Activated CD8-positive, alpha-beta memory T cell treated with anti-CD3 and anti-CD28 coated beads for 36 hours (primary cell): ENCODE measurements around the gene HES7. TPM values are rescaled to one million over a fixed set of nuclear protein-coding genes. Genes with fewer than 3 reads are reported as not detected.

Experiments
- CTCF ChIA-PET: fragments of 350-600 bp; sonication (Branson Sonifier 250); formaldehyde crosslinking; loops from one replicate; lab custom pipeline; 2021; ENCODE audit warnings: antibody characterized with exemption; lab: Charles Lee
- POLR2A ChIA-PET: fragments of 350-600 bp; sonication (Branson Sonifier 250); formaldehyde crosslinking; loops from one replicate; lab custom pipeline; 2021; ENCODE audit warnings: antibody characterized with exemption; lab: Charles Lee
- total RNA-seq, 2 experiments: library from RNA; stranded (reverse); gene quantifications; one replicate each; pipeline ENCODE4 v1.2.3, GENCODE V29; 2021

Gene HES7
- total RNA-seq, 2 experiments from 2014 or later, result 2.9 to 3.1 TPM

GRCh38 chr17:8149419-8150193 lies 25.7 kb upstream of the HES7 start:
- POLR2A ChIA-PET, result no interaction called here
- CTCF ChIA-PET, result interaction anchor here (0.7 to 2.8 kb wide), 5 partner anchors 9 to 37 kb away, joined by 3 to 16 read pairs (median 4); no protein-coding TSS in a partner anchor

- POLR2A ChIA-PET, result interaction anchor here (1.0 kb wide), 1 partner anchor 9 kb away, joined by 4 read pairs; no protein-coding TSS in a partner anchor
- CTCF ChIA-PET, result interaction anchor here (1.6 kb wide), 2 partner anchors 10 to 12 kb away, joined by 4 read pairs; no protein-coding TSS in a partner anchor
Observed at GRCh38 chr17:8148560-8148959, 24.7 kb upstream of the HES7 start.

DNA sequence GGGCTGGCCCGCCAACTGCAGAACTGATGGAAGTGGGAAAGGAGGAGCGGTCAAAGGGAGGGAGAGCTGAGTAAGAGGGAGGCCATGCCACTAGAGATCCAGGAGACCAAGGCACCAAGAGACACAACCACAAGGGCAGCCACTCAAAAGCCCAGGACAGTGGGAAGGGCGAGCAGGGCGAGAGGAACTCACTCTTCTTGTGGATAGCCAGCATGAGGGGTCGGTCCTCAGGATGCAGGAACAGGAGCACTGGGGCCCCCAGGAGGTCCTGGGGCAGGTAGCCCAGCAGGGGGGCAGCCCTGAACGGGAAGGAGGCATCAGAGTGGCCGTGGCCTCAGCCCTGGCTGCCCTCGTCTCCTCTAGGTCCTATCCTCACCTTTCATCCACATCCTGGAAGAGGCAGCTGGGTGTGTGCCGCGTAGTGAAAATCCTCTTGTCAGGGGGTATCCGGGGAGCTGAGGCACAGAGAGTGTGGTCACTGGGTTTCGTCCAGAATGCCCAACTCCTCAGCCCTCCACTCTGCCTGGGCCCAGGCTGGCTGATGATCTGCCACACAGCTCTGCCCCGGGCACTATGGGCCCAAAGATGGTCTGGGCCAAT lies 24.0 kb upstream of the HES7 start:
- CTCF ChIA-PET, result interaction anchor here (1.6 kb wide), 2 partner anchors 9 to 13 kb away, joined by 4 read pairs; no protein-coding TSS in a partner anchor
- POLR2A ChIA-PET, result interaction anchor here (1.0 kb wide), 1 partner anchor 8 kb away, joined by 4 read pairs; no protein-coding TSS in a partner anchor

DNA sequence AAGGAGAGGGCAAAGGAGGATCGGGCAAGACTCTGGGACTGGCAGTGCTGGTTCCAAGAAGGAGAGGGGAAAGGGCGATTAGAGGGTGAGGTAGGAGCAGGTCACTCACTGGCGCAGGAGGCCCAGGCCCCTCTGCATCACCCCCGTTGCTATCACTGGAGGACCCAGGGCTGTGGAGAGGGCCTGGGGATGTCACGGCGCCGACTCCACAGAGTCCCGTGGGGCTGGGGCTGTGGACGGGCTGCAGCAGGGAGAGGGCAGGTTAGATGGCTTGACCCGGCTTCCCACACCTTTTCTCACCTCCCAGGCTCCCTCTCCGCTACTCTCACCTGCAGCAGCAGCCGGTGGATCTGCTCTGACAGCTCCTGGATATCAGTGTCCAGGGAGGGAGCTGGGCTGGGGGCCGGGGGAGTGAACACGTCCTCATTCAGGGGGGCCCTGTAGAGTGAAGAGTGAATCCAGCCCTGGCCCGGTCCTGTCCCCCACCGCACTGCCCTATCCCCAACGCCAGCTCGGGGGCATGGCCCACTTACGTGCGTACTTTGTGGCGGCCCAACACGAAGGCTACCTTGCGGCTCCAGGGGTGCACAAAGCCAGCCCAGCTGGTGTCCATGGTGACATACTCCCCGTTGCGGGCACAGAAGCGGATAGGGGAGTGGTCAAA lies 23.4 kb upstream of the HES7 start:
- ChIA-PET POLR2A (no interaction called here), CTCF (interaction anchor here (1.6 kb wide), 1 partner anchor 8 kb away, joined by 4 read pairs; no protein-coding TSS in a partner anchor)

DNA sequence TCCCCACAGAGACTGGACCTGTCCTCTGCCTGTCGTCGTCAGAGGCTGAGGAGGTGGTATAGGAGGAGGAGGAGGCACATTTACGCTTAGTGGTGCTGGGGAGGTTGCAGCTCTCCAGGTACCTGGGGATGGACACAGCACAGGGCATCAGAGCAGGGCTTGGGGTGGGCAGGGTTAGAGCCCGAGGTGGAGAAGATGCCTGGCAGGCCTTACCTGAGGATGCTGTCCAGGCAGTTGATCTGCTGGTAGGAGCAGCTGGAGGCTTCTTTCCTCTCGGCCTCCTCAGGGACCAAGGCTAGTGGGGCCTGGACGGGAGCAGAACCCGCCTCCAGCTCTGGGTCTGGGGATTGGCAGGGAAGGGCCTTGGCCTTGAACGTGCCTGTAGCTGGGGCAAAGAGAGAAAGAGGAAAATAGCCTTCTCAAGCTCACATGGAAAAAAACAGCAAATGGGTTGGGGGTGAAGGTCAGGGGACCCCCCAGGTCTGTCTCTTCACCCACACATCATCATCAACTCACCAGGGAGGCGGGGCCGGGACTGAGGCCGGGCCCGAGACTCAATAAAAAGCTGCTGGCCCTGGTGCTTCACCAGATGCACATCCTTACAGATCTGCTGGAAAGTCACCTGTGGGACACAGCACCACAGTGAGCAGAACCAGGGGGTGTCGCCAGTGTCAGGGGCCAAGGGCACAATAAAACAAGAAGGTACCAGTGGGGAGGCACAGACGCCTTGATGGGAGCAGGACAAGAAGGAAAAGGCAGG lies 22.7 kb upstream of the HES7 start:
- ChIA-PET POLR2A (no interaction called here), CTCF (interaction anchor here (1.5 kb wide), 1 partner anchor 12 kb away, joined by 3 read pairs; no protein-coding TSS in a partner anchor)

DNA sequence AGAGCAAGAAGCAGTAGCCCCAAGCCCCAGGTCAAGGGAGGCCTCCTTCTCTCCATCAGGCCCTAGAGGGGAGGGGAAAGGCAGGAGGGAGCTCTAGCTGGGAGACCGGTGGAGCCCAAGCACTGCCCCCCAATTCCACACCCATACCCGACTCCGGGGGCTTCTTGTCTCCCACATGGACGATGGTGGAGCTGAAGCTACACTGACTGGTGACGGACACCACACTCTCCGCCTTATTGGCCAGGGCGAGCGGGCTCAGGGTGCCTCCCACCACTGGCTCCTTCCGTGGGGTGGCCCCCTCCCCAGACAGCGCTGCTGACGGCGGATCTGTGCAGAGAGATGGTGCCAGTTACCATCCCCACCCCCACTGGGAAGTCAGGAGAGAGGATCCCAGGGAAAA lies 21.9 kb upstream of the HES7 start:
- ChIA-PET CTCF (interaction anchor here (0.6 to 1.5 kb wide), 2 partner anchors 12 to 43 kb away, joined by 3 read pairs; no protein-coding TSS in a partner anchor), POLR2A (interaction anchor here (0.7 kb wide), 1 partner anchor 8 kb away, joined by 3 read pairs; no protein-coding TSS in a partner anchor)

- POLR2A ChIA-PET, result no interaction called here
- CTCF ChIA-PET, result interaction anchor here (0.8 to 1.5 kb wide), 3 partner anchors 12 to 222 kb away, joined by 3 to 4 read pairs (median 4); no protein-coding TSS in a partner anchor
Observed at GRCh38 chr17:8144401-8145231, 20.7 kb upstream of the HES7 start.

DNA sequence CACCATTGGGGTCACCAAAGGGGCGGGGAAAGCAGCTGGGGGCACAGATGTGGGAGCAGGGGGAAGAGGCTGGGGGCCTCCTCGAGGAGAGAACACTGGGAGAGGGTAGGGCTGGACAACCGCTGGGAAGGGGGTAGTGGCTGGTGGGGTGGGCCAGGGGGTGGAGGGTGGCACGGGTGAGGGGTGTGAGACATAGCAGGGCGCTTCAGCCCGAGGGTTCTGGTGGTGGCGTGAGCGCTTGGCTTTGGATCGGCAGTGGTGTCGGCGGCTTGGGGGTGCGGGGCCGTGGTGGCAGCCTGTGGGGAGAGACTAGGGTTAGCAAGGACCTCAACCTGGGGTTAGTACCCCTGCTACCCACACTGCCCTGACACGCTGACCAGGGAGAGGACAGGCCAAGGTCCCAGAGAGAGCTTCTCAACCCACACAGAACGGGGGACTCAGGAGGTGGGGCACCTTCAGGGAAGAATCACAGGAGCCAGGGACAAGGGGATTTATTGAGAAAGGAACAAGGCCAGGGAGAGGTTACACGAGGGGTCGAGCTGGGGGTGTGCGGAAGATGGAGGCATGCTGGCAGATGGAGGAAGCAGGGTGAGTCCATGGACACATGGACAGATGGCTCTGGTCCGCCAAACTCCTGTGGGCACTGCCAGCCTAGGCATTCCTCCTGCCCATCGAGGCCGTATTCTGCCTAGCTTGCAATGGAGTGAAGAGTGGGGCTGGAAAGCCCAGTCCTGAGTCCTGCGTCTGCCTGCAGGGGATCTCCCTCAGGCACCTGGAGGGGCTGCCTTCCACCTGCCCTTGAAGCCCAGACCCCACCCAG lies 19.9 kb upstream of the HES7 start:
- CTCF ChIA-PET, result interaction anchor here (1.2 kb wide), 1 partner anchor 12 kb away, joined by 4 read pairs; no protein-coding TSS in a partner anchor
- POLR2A ChIA-PET, result no interaction called here

- POLR2A ChIA-PET, result no interaction called here
Observed at GRCh38 chr17:8142887-8143580, 19.1 kb upstream of the HES7 start.

DNA sequence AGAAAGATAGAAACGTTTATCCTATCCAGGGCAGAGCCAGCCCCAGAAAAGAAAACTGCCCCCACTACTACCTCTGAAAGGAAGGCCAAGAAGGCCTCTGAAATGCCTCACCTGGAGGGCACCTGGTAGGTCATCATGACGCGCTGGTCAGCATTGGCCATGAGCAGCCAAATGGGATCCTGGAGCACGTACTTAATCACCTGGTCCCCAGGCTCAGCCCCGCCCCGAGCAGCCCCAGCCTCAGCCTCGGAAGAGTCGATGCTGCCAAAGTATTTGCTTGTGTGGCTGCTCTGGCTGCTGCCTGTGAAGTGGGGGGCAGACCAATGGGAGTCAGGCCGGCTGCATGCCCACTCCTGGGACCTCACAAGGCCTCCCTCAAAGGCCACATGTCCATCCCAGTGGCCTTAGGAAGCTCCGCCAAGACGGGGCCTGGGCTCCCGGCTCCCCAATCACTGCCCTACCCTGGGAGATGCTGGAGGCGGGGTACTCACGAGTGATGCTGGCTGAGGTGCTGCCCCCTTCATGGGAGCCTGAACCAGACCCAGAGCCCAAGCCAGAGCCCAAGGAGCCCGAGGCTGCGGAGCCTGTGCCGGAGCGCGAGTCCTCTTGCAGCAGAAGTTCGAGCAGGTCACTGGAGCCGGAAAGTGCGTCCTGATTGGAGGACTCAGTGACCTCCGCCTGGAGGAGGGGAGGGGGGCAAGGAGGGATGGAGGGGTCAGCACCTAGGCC lies 18.4 kb upstream of the HES7 start:
- ChIA-PET CTCF (no interaction called here), POLR2A (no interaction called here)

More at GRCh38 chr17:8142887-8143580, 19.1 kb upstream of the HES7 start:
- CTCF ChIA-PET, result interaction anchor here (0.6 to 1.2 kb wide), 2 partner anchors 11 kb away, joined by 3 to 4 read pairs; no protein-coding TSS in a partner anchor

DNA sequence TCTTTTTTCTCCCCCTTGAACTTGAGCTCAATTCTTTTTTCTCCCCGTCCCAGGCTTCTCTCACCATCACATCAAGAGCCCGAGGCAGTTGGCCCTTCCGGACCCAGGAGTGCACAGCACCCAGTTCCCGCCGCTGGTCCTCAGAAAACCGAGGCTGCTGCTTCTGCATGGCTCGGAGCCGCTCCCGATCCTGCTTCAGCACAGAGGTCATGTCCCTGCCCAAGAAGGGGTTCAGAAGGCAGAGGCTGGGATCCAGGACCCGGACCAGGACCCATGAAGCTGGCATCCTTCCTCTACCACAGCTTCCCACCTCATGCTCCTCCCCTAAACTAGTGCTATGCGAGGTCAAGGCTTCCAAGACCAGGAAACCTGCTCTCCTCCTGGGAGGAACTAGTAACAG lies 17.8 kb upstream of the HES7 start:
- POLR2A ChIA-PET, result no interaction called here

GRCh38 chr17:8141045-8141444 lies 17.1 kb upstream of the HES7 start:
- POLR2A ChIA-PET, result interaction anchor here (1.4 kb wide), 1 partner anchor 12 kb away, joined by 4 read pairs; no protein-coding TSS in a partner anchor
- CTCF ChIA-PET, result interaction anchor here (0.8 to 1.2 kb wide), 3 partner anchors 9 to 67 kb away, joined by 3 read pairs; no protein-coding TSS in a partner anchor

More for the DNA sequence above, 17.8 kb upstream of the HES7 start:
- CTCF ChIA-PET, result interaction anchor here (1.1 kb wide), 1 partner anchor 8 kb away, joined by 3 read pairs; no protein-coding TSS in a partner anchor

- POLR2A ChIA-PET, result interaction anchor here (1.1 to 1.4 kb wide), 5 partner anchors 8 to 108 kb away, joined by 3 to 7 read pairs (median 4); partner anchors contain the start of genes CTC1 and PER1
- CTCF ChIA-PET, result interaction anchor here (0.8 to 4.2 kb wide), 10 partner anchors 10 to 225 kb away, joined by 3 to 39 read pairs (median 10); partner anchors contain the start of genes ALOXE3, HES7, PER1 and RNF227
Observed at GRCh38 chr17:8140065-8141029, 16.4 kb upstream of the HES7 start.
